ENCODE measurements around the gene CALD1.

The CALD1 gene

GRCh38 chr7:134771889-134772288, 7.5 kb upstream of the CALD1 start:
- H3K9me3 ChIP-seq, result no peaks in the 10 kb centered on the region
- in situ Hi-C loops (cut with MboI; ENCODE audit: low sequenced_read_pairs), result no loop called here
- H3K4me3 ChIP-seq, result no peak overlapping the region
- H3K27me3 ChIP-seq (ENCODE audit: low read depth), result no peaks in the 10 kb centered on the region
- DNase-seq (ENCODE audit: low spot score in 2 of 2), result no peak
- peaks cover 5% of the 10 kb centered on the region for H3K4me1 ChIP-seq
- H3K36me3 ChIP-seq (replicated peaks), result no peaks in the 10 kb centered on the region

- H3K4me1 ChIP-seq, result peaks cover 5% of the 10 kb centered on the region
- DNase-seq (ENCODE audit: low spot score in 2 of 2), result no peak
- H3K36me3 ChIP-seq (replicated peaks), result no peaks in the 10 kb centered on the region
- no peaks in the 10 kb centered on the region for H3K27me3 ChIP-seq (ENCODE audit: low read depth)
- no peak overlapping the region for H3K4me3 ChIP-seq
- H3K9me3 ChIP-seq, result no peaks in the 10 kb centered on the region
- in situ Hi-C loops (cut with MboI; ENCODE audit: low sequenced_read_pairs), result no loop called here
Observed at GRCh38 chr7:134772401-134772800, 7.0 kb upstream of the CALD1 start.

GRCh38 chr7:134773164-134773563, 6.3 kb upstream of the CALD1 start:
- Histone ChIP-seq H3K4me1 (peaks cover 8% of the 10 kb centered on the region), H3K9me3 (no peaks in the 10 kb centered on the region), H3K4me3 (no peak overlapping the region), H3K36me3 (replicated peaks) (no peaks in the 10 kb centered on the region), H3K27me3 (ENCODE audit: low read depth) (no peaks in the 10 kb centered on the region)
- DNase-seq (ENCODE audit: low spot score in 2 of 2), result no peak
- in situ Hi-C loops (cut with MboI; ENCODE audit: low sequenced_read_pairs), result no loop called here

- Histone ChIP-seq H3K36me3 (replicated peaks) (no peaks in the 10 kb centered on the region), H3K27me3 (ENCODE audit: low read depth) (no peaks in the 10 kb centered on the region), H3K4me3 (no peak overlapping the region), H3K4me1 (peaks cover 14% of the 10 kb centered on the region), H3K9me3 (no peaks in the 10 kb centered on the region)
- in situ Hi-C loops (cut with MboI; ENCODE audit: low sequenced_read_pairs), result no loop called here
- no peak for DNase-seq (ENCODE audit: low spot score in 2 of 2)
Observed at GRCh38 chr7:134774119-134774518, 5.3 kb upstream of the CALD1 start.

- peaks cover 24% of the 10 kb centered on the region for H3K4me1 ChIP-seq
- no peaks in the 10 kb centered on the region for H3K9me3 ChIP-seq
- in situ Hi-C loops (cut with MboI; ENCODE audit: low sequenced_read_pairs), result no loop called here
Observed at GRCh38 chr7:134777470-134777869, 2.0 kb upstream of the CALD1 start.

GRCh38 chr7:134777908-134778580, 1.4 kb upstream of the CALD1 start:
- no peak for DNase-seq (ENCODE audit: low spot score in 2 of 2)
- H3K4me1 ChIP-seq, result peaks cover 20% of the 10 kb centered on the region
- no peaks in the 10 kb centered on the region for H3K27me3 ChIP-seq (ENCODE audit: low read depth)
- no peak overlapping the region for H3K4me3 ChIP-seq
- H3K36me3 ChIP-seq (replicated peaks), result no peaks in the 10 kb centered on the region; the same call in 1 of the 2 replicates
- H3K9me3 ChIP-seq, result no peaks in the 10 kb centered on the region
- in situ Hi-C loops (cut with MboI; ENCODE audit: low sequenced_read_pairs), result no loop called here

More at GRCh38 chr7:134777470-134777869, 2.0 kb upstream of the CALD1 start:
- no peak for DNase-seq (ENCODE audit: low spot score in 2 of 2)
- no peaks in the 10 kb centered on the region; the same call in 1 of the 2 replicates for H3K36me3 ChIP-seq (replicated peaks)
- H3K27me3 ChIP-seq (ENCODE audit: low read depth), result no peaks in the 10 kb centered on the region
- H3K4me3 ChIP-seq, result no peak overlapping the region

- Histone ChIP-seq H3K27me3 (ENCODE audit: low read depth) (no peaks in the 10 kb centered on the region), H3K4me1 (peaks cover 20% of the 10 kb centered on the region), H3K36me3 (replicated peaks) (no peaks in the 10 kb centered on the region; the same call in 1 of the 2 replicates), H3K9me3 (no peaks in the 10 kb centered on the region), H3K4me3 (peak overlapping the region; percentile 55)
- in situ Hi-C loops (cut with MboI; ENCODE audit: low sequenced_read_pairs), result no loop called here
- peak in 1 of 2 experiments; percentile 14 for DNase-seq (ENCODE audit: low spot score in 2 of 2)
Observed at GRCh38 chr7:134779741-134780065, 269 bp downstream of the CALD1 start.

- Histone ChIP-seq H3K9me3 (no peaks in the 10 kb centered on the region), H3K4me3 (peak overlapping the region; percentile 55), H3K27me3 (ENCODE audit: low read depth) (no peaks in the 10 kb centered on the region), H3K4me1 (peaks cover 20% of the 10 kb centered on the region), H3K36me3 (replicated peaks) (no peaks in the 10 kb centered on the region; the same call in 1 of the 2 replicates)
- in situ Hi-C loops (cut with MboI; ENCODE audit: low sequenced_read_pairs), result no loop called here
- no peak for DNase-seq (ENCODE audit: low spot score in 2 of 2)
Observed at GRCh38 chr7:134780166-134780828, 863 bp downstream of the CALD1 start.

GRCh38 chr7:134781171-134781570, 1.7 kb downstream of the CALD1 start:
- Histone ChIP-seq H3K4me1 (peaks cover 20% of the 10 kb centered on the region), H3K9me3 (no peaks in the 10 kb centered on the region), H3K36me3 (replicated peaks) (no peaks in the 10 kb centered on the region; the same call in 1 of the 2 replicates), H3K4me3 (peak overlapping the region; percentile 55), H3K27me3 (ENCODE audit: low read depth) (no peaks in the 10 kb centered on the region)
- in situ Hi-C loops (cut with MboI; ENCODE audit: low sequenced_read_pairs), result no loop called here
- DNase-seq (ENCODE audit: low spot score in 2 of 2), result no peak

- no peak for DNase-seq (ENCODE audit: low spot score in 2 of 2)
- H3K27me3 ChIP-seq (ENCODE audit: low read depth), result no peaks in the 10 kb centered on the region
- no peaks in the 10 kb centered on the region for H3K9me3 ChIP-seq
- no peak overlapping the region for H3K4me3 ChIP-seq
- no peaks in the 10 kb centered on the region; the same call in 1 of the 2 replicates for H3K36me3 ChIP-seq (replicated peaks)
- in situ Hi-C loops (cut with MboI; ENCODE audit: low sequenced_read_pairs), result no loop called here
- peaks cover 20% of the 10 kb centered on the region for H3K4me1 ChIP-seq
Observed at GRCh38 chr7:134782121-134782623, 2.7 kb downstream of the CALD1 start.

- in situ Hi-C loops (cut with MboI; ENCODE audit: low sequenced_read_pairs), result no loop called here
Observed at GRCh38 chr7:134783294-134784069, 4.0 kb downstream of the CALD1 start.

GRCh38 chr7:134784251-134785049, 5.0 kb downstream of the CALD1 start:
- Histone ChIP-seq H3K27me3 (ENCODE audit: low read depth) (no peaks in the 10 kb centered on the region), H3K36me3 (replicated peaks) (no peaks in the 10 kb centered on the region; the same call in 1 of the 2 replicates), H3K4me3 (no peak overlapping the region), H3K9me3 (no peaks in the 10 kb centered on the region), H3K4me1 (peaks cover 11% of the 10 kb centered on the region)
- in situ Hi-C loops (cut with MboI; ENCODE audit: low sequenced_read_pairs), result no loop called here
- no peak for DNase-seq (ENCODE audit: low spot score in 2 of 2)

More at GRCh38 chr7:134783294-134784069, 4.0 kb downstream of the CALD1 start:
- DNase-seq (ENCODE audit: low spot score in 2 of 2), result no peak
- no peak overlapping the region for H3K4me3 ChIP-seq
- H3K36me3 ChIP-seq (replicated peaks), result no peaks in the 10 kb centered on the region; the same call in 1 of the 2 replicates
- peaks cover 14% of the 10 kb centered on the region for H3K4me1 ChIP-seq
- H3K9me3 ChIP-seq, result no peaks in the 10 kb centered on the region
- H3K27me3 ChIP-seq (ENCODE audit: low read depth), result no peaks in the 10 kb centered on the region

GRCh38 chr7:134785842-134786241, 6.4 kb downstream of the CALD1 start:
- H3K27me3 ChIP-seq (ENCODE audit: low read depth), result no peaks in the 10 kb centered on the region
- H3K4me3 ChIP-seq, result no peak overlapping the region
- peaks cover 9% of the 10 kb centered on the region for H3K4me1 ChIP-seq
- DNase-seq (ENCODE audit: low spot score in 2 of 2), result no peak
- no peaks in the 10 kb centered on the region for H3K9me3 ChIP-seq
- H3K36me3 ChIP-seq (replicated peaks), result no peaks in the 10 kb centered on the region; the same call in 1 of the 2 replicates
- in situ Hi-C loops (cut with MboI; ENCODE audit: low sequenced_read_pairs), result no loop called here

Data from HAP-1 (cell line).